Activated naive CD4-positive, alpha-beta T cell treated with anti-CD3 and anti-CD28 coated beads for 36 hours (primary cell): ENCODE measurements around the gene PIP4K2C. TPM values are rescaled to one million over a fixed set of nuclear protein-coding genes. Genes with fewer than 3 reads are reported as not detected.
"Not testable (repeated sequence)": the region's sequence is repeated elsewhere in the genome, so short reads cannot be mapped to it uniquely, and the experiment has no call there.

Source experiments
- CTCF ChIA-PET: fragments of 350-600 bp; sonication (Branson Sonifier 250); formaldehyde crosslinking; loops from one replicate; lab custom pipeline; 2021; ENCODE audit warnings: antibody characterized with exemption; lab: Charles Lee
- DNase-seq: peaks from one replicate; pipeline ENCODE4 v3.0.0-alpha.2; 2020
- H3K27ac Mint-ChIP-seq: one replicate; pipeline ENCODE4 v1.8.0; 2021; ENCODE audit warnings: mild to moderate bottlenecking, mixed read lengths
- H3K27me3 Mint-ChIP-seq: one replicate; pipeline ENCODE4 v1.8.0; 2021; ENCODE audit warnings: low read depth, mixed read lengths
- H3K36me3 Mint-ChIP-seq: one replicate; pipeline ENCODE4 v1.8.0; 2021; ENCODE audit warnings: low read depth, mixed read lengths
- H3K4me1 Mint-ChIP-seq: one replicate; pipeline ENCODE4 v1.8.0; 2021; ENCODE audit warnings: low read depth, mixed read lengths
- H3K4me3 Mint-ChIP-seq: one replicate; pipeline ENCODE4 v1.8.0; 2021; ENCODE audit warnings: mild to moderate bottlenecking, moderate library complexity, mixed read lengths
- H3K9me3 Mint-ChIP-seq: one replicate; pipeline ENCODE4 v1.8.0; 2021; ENCODE audit warnings: mixed read lengths
- intact Hi-C: fragments of 100-400 bp; cut with micrococcal nuclease; formaldehyde crosslinking; loops from one replicate; pipeline ENCODE4 v1.15.1; 2023
- total RNA-seq, 2 experiments: library from RNA; stranded (reverse); gene quantifications; one replicate each; pipeline ENCODE4 v1.2.3, GENCODE V29; 2021

PIP4K2C gene
- total RNA-seq, 2 experiments from 2014 or later, result 11.8 to 12.7 TPM

DNA sequence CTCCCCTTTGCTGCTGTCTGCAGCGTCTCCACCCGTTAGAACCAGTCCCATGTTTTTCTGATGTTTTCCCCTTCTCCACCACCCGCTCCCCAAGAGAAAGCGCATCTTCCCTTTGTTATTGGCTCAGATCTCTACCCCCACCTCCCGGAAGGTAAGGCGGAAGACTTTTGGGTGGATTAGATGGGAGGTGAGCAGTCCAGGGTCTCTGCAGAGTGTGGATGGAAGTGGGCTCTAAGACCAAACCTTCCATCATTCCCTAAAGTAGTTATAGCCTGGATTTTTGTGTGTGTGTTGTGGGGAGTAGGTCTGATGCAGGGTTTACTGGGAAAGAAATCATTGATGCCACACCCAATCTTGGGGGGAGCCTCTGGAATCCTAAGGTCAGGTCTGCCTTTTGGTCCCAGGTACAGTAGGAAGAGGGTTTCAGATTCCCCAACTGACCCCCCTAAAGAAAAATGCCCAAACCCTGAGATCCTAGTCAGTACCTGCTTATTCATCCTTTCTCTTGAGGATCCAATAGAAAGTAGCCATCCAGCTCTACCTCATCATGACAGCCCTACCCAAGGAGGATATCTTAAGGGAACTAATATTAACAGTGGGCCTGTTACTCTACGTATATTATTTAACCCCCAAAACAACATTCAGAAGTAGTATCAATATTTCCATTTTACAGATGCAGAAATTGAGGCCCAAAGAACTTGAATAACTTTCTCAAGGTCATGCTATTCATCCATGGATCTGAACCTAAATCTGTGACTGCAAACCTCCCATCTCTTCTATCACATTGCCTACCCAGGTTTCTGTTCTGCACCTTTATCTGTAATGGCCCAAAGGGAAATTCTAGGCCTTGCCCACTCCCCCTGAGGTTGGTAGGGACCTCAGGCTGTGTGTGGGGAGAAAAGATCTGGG, 40.1 kb upstream of the PIP4K2C start:
- Mint-ChIP-seq H3K36me3 (no peaks in the 10 kb centered on the region), H3K4me3 (peak overlapping the region; percentile 72), H3K27ac (no peak overlapping the region), H3K27me3 (no peaks in the 10 kb centered on the region), H3K9me3 (no peaks in the 10 kb centered on the region), H3K4me1 (peaks cover 28% of the 10 kb centered on the region)
- intact Hi-C loops, result no loop called here
- no peak for DNase-seq
- CTCF ChIA-PET, result no interaction called here

- Mint-ChIP-seq H3K27me3 (no peaks in the 10 kb centered on the region), H3K4me3 (no peak overlapping the region), H3K4me1 (peaks cover 23% of the 10 kb centered on the region), H3K27ac (no peak overlapping the region), H3K9me3 (no peaks in the 10 kb centered on the region), H3K36me3 (no peaks in the 10 kb centered on the region)
- CTCF ChIA-PET, result no interaction called here
- intact Hi-C loops, result no loop called here
- no peak for DNase-seq
Measured at GRCh38 chr12:57551637-57552305, 39.2 kb upstream of the PIP4K2C start.

DNA sequence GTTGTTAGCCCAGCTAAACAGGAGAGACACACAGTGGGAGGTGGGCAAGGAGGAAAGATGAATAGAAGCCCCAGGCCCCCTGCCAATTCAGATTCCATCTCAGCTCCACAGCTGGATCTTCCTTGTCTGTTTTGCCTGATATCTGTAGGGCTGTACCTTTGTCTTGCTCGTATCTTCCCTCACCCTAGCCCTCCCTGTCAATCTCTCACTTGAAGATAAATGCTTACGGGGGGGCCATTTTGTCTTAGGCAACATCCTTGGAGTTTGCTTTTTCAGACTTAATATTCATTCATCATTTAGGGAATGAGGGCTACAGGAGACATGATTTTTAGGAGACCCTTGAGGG, 38.7 kb upstream of the PIP4K2C start:
- H3K4me1 Mint-ChIP-seq, result peaks cover 19% of the 10 kb centered on the region
- no peak overlapping the region for H3K4me3 Mint-ChIP-seq
- H3K9me3 Mint-ChIP-seq, result no peaks in the 10 kb centered on the region
- no peaks in the 10 kb centered on the region for H3K36me3 Mint-ChIP-seq
- DNase-seq, result no peak
- intact Hi-C loops, result no loop called here
- CTCF ChIA-PET, result interaction anchor here (0.6 kb wide), 1 partner anchor 55 kb away, joined by 3 read pairs; no protein-coding TSS in a partner anchor
- H3K27ac Mint-ChIP-seq, result no peak overlapping the region
- no peaks in the 10 kb centered on the region for H3K27me3 Mint-ChIP-seq

DNA sequence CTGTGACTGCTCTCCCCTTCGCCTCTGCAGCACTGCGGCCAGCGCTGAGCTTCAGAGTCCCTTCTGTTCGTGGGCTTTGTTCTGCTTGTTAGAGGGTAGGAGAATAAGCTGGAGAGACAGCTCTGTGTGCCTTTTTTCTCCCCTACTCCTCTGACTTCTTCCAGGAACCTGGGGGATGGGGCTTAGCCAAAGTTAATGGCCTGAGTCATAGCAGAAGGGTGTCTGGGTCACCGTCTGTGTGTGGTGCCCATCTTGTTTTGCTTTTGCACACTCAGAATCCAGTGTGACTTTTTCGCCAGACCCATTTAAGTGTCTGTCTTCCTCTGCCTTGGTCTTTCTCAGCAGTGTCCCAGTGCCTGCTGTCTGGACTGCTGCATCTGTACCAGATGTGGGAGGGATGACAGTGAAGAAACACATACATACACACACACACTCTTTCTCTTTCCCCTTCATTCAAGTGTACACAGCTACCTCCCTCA, 38.1 kb upstream of the PIP4K2C start:
- intact Hi-C loops, result no loop called here
- DNase-seq, result no peak
- Mint-ChIP-seq H3K4me1 (peaks cover 14% of the 10 kb centered on the region), H3K4me3 (no peak overlapping the region), H3K9me3 (no peaks in the 10 kb centered on the region), H3K27me3 (no peaks in the 10 kb centered on the region), H3K27ac (no peak overlapping the region), H3K36me3 (no peaks in the 10 kb centered on the region)
- CTCF ChIA-PET, result interaction anchor here (0.6 to 0.9 kb wide), 2 partner anchors 56 to 118 kb away, joined by 3 to 4 read pairs; no protein-coding TSS in a partner anchor

GRCh38 chr12:57553343-57554202, 37.4 kb upstream of the PIP4K2C start:
- Mint-ChIP-seq H3K4me3 (no peak overlapping the region), H3K27ac (no peak overlapping the region), H3K4me1 (peaks cover 13% of the 10 kb centered on the region), H3K36me3 (no peaks in the 10 kb centered on the region), H3K27me3 (no peaks in the 10 kb centered on the region), H3K9me3 (no peaks in the 10 kb centered on the region)
- CTCF ChIA-PET, result interaction anchor here (0.9 kb wide), 1 partner anchor 117 kb away, joined by 4 read pairs; no protein-coding TSS in a partner anchor
- DNase-seq, result no peak
- intact Hi-C loops, result no loop called here

GRCh38 chr12:57554453-57554852, 36.5 kb upstream of the PIP4K2C start:
- DNase-seq, result no peak
- Mint-ChIP-seq H3K36me3 (no peaks in the 10 kb centered on the region), H3K4me1 (peaks cover 7% of the 10 kb centered on the region), H3K27me3 (no peaks in the 10 kb centered on the region), H3K4me3 (no peak overlapping the region), H3K9me3 (no peaks in the 10 kb centered on the region), H3K27ac (no peak overlapping the region)
- intact Hi-C loops, result no loop called here
- CTCF ChIA-PET, result no interaction called here

- H3K27ac Mint-ChIP-seq, result no peak overlapping the region
- no peak for DNase-seq
- intact Hi-C loops, result no loop called here
- H3K4me3 Mint-ChIP-seq, result no peak overlapping the region
- no peaks in the 10 kb centered on the region for H3K36me3 Mint-ChIP-seq
- H3K4me1 Mint-ChIP-seq, result peaks cover 7% of the 10 kb centered on the region
- H3K27me3 Mint-ChIP-seq, result no peaks in the 10 kb centered on the region
- no peaks in the 10 kb centered on the region for H3K9me3 Mint-ChIP-seq
- CTCF ChIA-PET, result no interaction called here
Measured at GRCh38 chr12:57554897-57555296, 36.1 kb upstream of the PIP4K2C start.

- Mint-ChIP-seq H3K27me3 (no peaks in the 10 kb centered on the region), H3K9me3 (no peaks in the 10 kb centered on the region), H3K4me3 (no peak overlapping the region), H3K4me1 (no peaks in the 10 kb centered on the region), H3K27ac (no peak overlapping the region), H3K36me3 (no peaks in the 10 kb centered on the region)
- DNase-seq, result no peak
- intact Hi-C loops, result no loop called here
- CTCF ChIA-PET, result no interaction called here
Measured at GRCh38 chr12:57558864-57559263, 32.1 kb upstream of the PIP4K2C start.

- intact Hi-C loops, result no loop called here
- H3K36me3 Mint-ChIP-seq, result no peaks in the 10 kb centered on the region
- DNase-seq, result no peak
- no peaks in the 10 kb centered on the region for H3K27me3 Mint-ChIP-seq
- no peak overlapping the region for H3K27ac Mint-ChIP-seq
- CTCF ChIA-PET, result no interaction called here
- no peaks in the 10 kb centered on the region for H3K9me3 Mint-ChIP-seq
- H3K4me1 Mint-ChIP-seq, result no peaks in the 10 kb centered on the region
- H3K4me3 Mint-ChIP-seq, result no peak overlapping the region
Measured at GRCh38 chr12:57560516-57560915, 30.5 kb upstream of the PIP4K2C start.

GRCh38 chr12:57561117-57561516, 29.9 kb upstream of the PIP4K2C start:
- H3K36me3 Mint-ChIP-seq, H3K27me3 Mint-ChIP-seq, intact Hi-C loops, CTCF ChIA-PET, H3K9me3 Mint-ChIP-seq, DNase-seq, H3K4me1 Mint-ChIP-seq, H3K27ac Mint-ChIP-seq, H3K4me3 Mint-ChIP-seq: not testable (repeated sequence)

DNA sequence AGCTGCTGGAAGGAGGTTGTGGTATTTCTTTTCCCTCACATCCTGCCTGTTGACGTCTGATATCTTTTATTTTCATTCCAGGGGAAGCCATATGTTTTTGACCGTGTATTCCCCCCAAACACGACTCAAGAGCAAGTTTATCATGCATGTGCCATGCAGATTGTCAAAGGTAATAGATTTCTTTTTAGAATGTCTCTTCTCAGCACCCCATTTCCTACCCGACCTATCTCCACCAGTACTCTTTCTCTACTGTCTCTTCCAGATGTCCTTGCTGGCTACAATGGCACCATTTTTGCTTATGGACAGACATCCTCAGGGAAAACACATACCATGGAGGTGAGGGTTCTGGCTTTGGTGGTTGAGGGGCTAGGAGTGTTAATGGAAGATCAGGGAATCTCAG, 27.6 kb upstream of the PIP4K2C start:
- DNase-seq, result no peak
- Mint-ChIP-seq H3K4me3 (no peak overlapping the region), H3K27ac (no peak overlapping the region), H3K36me3 (no peaks in the 10 kb centered on the region), H3K4me1 (no peaks in the 10 kb centered on the region), H3K27me3 (no peaks in the 10 kb centered on the region), H3K9me3 (no peaks in the 10 kb centered on the region)
- intact Hi-C loops, result no loop called here
- CTCF ChIA-PET, result no interaction called here

DNA sequence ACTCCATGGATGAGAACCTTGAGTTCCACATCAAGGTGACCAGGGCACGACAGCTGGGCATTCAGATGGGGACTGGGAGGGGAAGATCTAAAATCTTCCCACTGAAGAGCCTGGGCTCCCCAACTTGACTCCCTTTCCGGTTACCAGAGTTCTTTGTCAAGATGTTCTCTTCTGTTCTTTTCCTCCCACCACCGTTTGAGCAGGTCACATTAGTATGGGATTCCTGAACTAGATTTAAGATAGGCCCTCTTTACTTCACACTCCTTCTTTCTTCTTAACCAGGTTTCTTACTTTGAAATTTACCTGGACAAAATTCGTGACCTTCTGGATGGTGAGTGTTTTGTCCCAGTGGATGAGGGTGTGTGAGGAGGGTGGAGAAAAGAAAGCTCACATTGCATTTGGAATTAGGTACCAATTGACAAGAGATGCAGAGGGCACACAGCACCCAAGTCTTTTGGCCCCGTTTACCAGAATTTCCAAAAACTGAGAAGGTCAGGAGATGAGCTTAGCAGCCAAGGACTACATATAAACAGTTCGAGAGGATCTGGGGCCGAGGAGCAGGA, 26.7 kb upstream of the PIP4K2C start:
- no peak overlapping the region for H3K27ac Mint-ChIP-seq
- no peaks in the 10 kb centered on the region for H3K36me3 Mint-ChIP-seq
- H3K9me3 Mint-ChIP-seq, result no peaks in the 10 kb centered on the region
- H3K27me3 Mint-ChIP-seq, result no peaks in the 10 kb centered on the region
- intact Hi-C loops, result no loop called here
- CTCF ChIA-PET, result interaction anchor here (0.6 kb wide), 1 partner anchor 144 kb away, joined by 3 read pairs; no protein-coding TSS in a partner anchor
- no peak for DNase-seq
- no peaks in the 10 kb centered on the region for H3K4me1 Mint-ChIP-seq
- no peak overlapping the region for H3K4me3 Mint-ChIP-seq
